H1 (cell line): ENCODE measurements around the gene SIK3. TPM values are rescaled to one million over a fixed set of nuclear protein-coding genes. Genes with fewer than 3 reads are reported as not detected.

Experiments
- CTCF ChIA-PET: fragments of 300-600 bp; sonication (Branson Sonifier 250); formaldehyde crosslinking; loops from one replicate; lab custom pipeline; 2021; ENCODE audit not compliant: partially characterized antibody; lab: Charles Lee
- POLR2A ChIA-PET: fragments of 300-600 bp; sonication (Branson Sonifier 250); formaldehyde crosslinking; loops from one replicate; lab custom pipeline; 2021; ENCODE audit warnings: inconsistent platforms; ENCODE audit not compliant: partially characterized antibody; lab: Charles Lee
- DNase-seq, 2 experiments: peaks; one replicate each; pipeline versions ENCODE4 v3.0.0 to v3.0.0-alpha.2; 2010 to 2022; ENCODE audit warnings: low spot score in 2 of 2, low read depth in 1 of 2, mixed read lengths in 1 of 2
- FAIRE-seq: peaks from 2 replicates; lab custom pipeline; 2011; peaks lifted over from hg19 to GRCh38; lab: Jason Lieb, UNC
- H2AFZ ChIP-seq: 2 replicates; pipeline ENCODE4 v1.8.1; 2012; ENCODE audit warnings: low read length, inconsistent platforms
- H2AK5ac ChIP-seq: 2 replicates; pipeline ENCODE4 v1.6.1; 2013; ENCODE audit warnings: low read depth, low read length
- H2BK120ac ChIP-seq: replicated peaks from 2 replicates; pipeline ENCODE3; 2013; ENCODE audit warnings: low read depth, low read length, inconsistent platforms
- H2BK12ac ChIP-seq: 2 replicates; pipeline ENCODE4 v1.6.1; 2013; ENCODE audit warnings: low read depth, low read length
- H2BK15ac ChIP-seq: 2 replicates; pipeline ENCODE4 v1.6.1; 2013; ENCODE audit warnings: low read length
- H2BK20ac ChIP-seq: 2 replicates; pipeline ENCODE4 v1.6.1; 2013; ENCODE audit warnings: low read length
- H2BK5ac ChIP-seq: 2 replicates; pipeline ENCODE4 v1.6.1; 2013; ENCODE audit warnings: low read depth, low read length
- H3K14ac ChIP-seq: 2 replicates; pipeline ENCODE4 v1.6.1; 2013; ENCODE audit warnings: inconsistent platforms; ENCODE audit not compliant: insufficient read length
- H3K18ac ChIP-seq: 2 replicates; pipeline ENCODE4 v1.6.1; 2013; ENCODE audit warnings: low read length; ENCODE audit errors: extremely low read depth
- H3K23ac ChIP-seq: 2 replicates; pipeline ENCODE4 v1.6.1; 2013; ENCODE audit warnings: inconsistent platforms; ENCODE audit not compliant: insufficient read length
- H3K23me2 ChIP-seq: 2 replicates; pipeline ENCODE4 v1.6.1; 2013; ENCODE audit warnings: low read depth, low read length
- H3K27ac ChIP-seq: 2 replicates; pipeline ENCODE4 v1.6.1; 2011; ENCODE audit warnings: low read depth, low read length, inconsistent platforms
- H3K27me3 ChIP-seq, 4 experiments: replicated peaks in 1 of 4; 1 replicate in 1 of 4; 2 replicates in 3 of 4; pipeline versions ENCODE4 v1.6.1 to v1.8.1; 2011 to 2013; ENCODE audit warnings: low read length in 3 of 4, mild to moderate bottlenecking in 3 of 4, inconsistent platforms in 2 of 4, mixed read lengths in 2 of 4, moderate library complexity in 1 of 4; ENCODE audit not compliant: control insufficient read depth in 3 of 4, insufficient read depth in 3 of 4; ENCODE audit errors: extremely low read depth in 1 of 4
- H3K36me3 ChIP-seq, 4 experiments: 2 replicates each; pipeline versions ENCODE4 v1.6.1 to v1.8.1; 2011 to 2013; ENCODE audit warnings: mild to moderate bottlenecking in 4 of 4, low read length in 3 of 4, moderate library complexity in 2 of 4, control low read depth in 1 of 4, inconsistent platforms in 1 of 4; ENCODE audit not compliant: insufficient read depth in 4 of 4, control insufficient read depth in 2 of 4
- H3K4ac ChIP-seq: replicated peaks from 2 replicates; pipeline ENCODE3; 2013; ENCODE audit warnings: low read length, low read depth, mixed read lengths, inconsistent platforms; ENCODE audit not compliant: insufficient read length
- H3K4me1 ChIP-seq, 4 experiments: replicated peaks in 1 of 4; 1 replicate in 1 of 4; 2 replicates in 3 of 4; pipeline versions ENCODE4 v1.6.1 to v1.8.1; 2011 to 2013; ENCODE audit warnings: low read length in 3 of 4, inconsistent platforms in 2 of 4, mixed read lengths in 1 of 4; ENCODE audit not compliant: insufficient read depth in 4 of 4, control insufficient read depth in 3 of 4
- H3K4me2 ChIP-seq, 2 experiments: 2 replicates each; pipeline versions ENCODE4 v1.6.1 to v1.8.1; 2011 to 2013; ENCODE audit warnings: low read depth in 2 of 2, low read length in 2 of 2, control low read depth in 1 of 2, inconsistent platforms in 1 of 2, mild to moderate bottlenecking in 1 of 2; ENCODE audit not compliant: insufficient read depth in 1 of 2
- H3K4me3 ChIP-seq, 4 experiments: fragments of 200-600, 300-600 bp in 1 of 4; sonication (generic), shearing (Covaris generic), sonication (Bioruptor Twin) in 1 of 4; 2 replicates each; pipeline versions ENCODE4 v1.5.1 to v1.8.1; 2011 to 2016; ENCODE audit warnings: low read length in 4 of 4, low read depth in 3 of 4, control low read depth in 2 of 4, inconsistent platforms in 2 of 4, mild to moderate bottlenecking in 2 of 4, mixed read lengths in 1 of 4, moderate library complexity in 1 of 4; ENCODE audit not compliant: insufficient read depth in 2 of 4; ENCODE audit errors: extremely low read depth in 1 of 4
- H3K56ac ChIP-seq: replicated peaks from 2 replicates; pipeline ENCODE3; 2013; ENCODE audit warnings: low read depth, mild to moderate bottlenecking, mixed read lengths, low read length, inconsistent platforms; ENCODE audit not compliant: insufficient read length
- H3K79me1 ChIP-seq: 2 replicates; pipeline ENCODE4 v1.6.1; 2013; ENCODE audit warnings: low read depth, low read length, control low read depth
- H3K79me2 ChIP-seq, 2 experiments: 2 replicates each; pipeline versions ENCODE4 v1.6.1 to v1.8.1; 2012 to 2013; ENCODE audit warnings: low read length in 2 of 2, mild to moderate bottlenecking in 2 of 2, inconsistent platforms in 1 of 2; ENCODE audit not compliant: insufficient read depth in 2 of 2, control insufficient read depth in 1 of 2
- H3K9ac ChIP-seq, 4 experiments: replicated peaks in 1 of 4; 1 replicate in 1 of 4; 2 replicates in 3 of 4; pipeline versions ENCODE4 v1.6.1 to v1.8.1; 2011 to 2013; ENCODE audit warnings: low read depth in 3 of 4, low read length in 3 of 4, control low read depth in 2 of 4, mild to moderate bottlenecking in 2 of 4, moderate library complexity in 2 of 4, inconsistent platforms in 1 of 4; ENCODE audit errors: extremely low read depth in 1 of 4
- H3K9me3 ChIP-seq, 2 experiments: 2 replicates each; pipeline versions ENCODE4 v1.6.1 to v1.8.1; 2012 to 2013; ENCODE audit warnings: mild to moderate bottlenecking in 2 of 2, moderate library complexity in 2 of 2, control low read depth in 1 of 2, inconsistent platforms in 1 of 2, low read depth in 1 of 2, low read length in 1 of 2, mixed read lengths in 1 of 2; ENCODE audit not compliant: insufficient read depth in 2 of 2
- H4K20me1 ChIP-seq, 2 experiments: replicated peaks in 1 of 2; 2 replicates each; pipeline versions ENCODE3 to v1.8.1; 2011 to 2013; ENCODE audit warnings: inconsistent platforms in 2 of 2, low read length in 2 of 2, mild to moderate bottlenecking in 1 of 2; ENCODE audit not compliant: insufficient read depth in 2 of 2, control insufficient read depth in 1 of 2
- H4K5ac ChIP-seq: 2 replicates; pipeline ENCODE4 v1.6.1; 2013; ENCODE audit warnings: low read length, low read depth, mixed read lengths, inconsistent platforms; ENCODE audit not compliant: insufficient read length
- H4K8ac ChIP-seq: 2 replicates; pipeline ENCODE4 v1.8.0; 2013; ENCODE audit warnings: mild to moderate bottlenecking, moderate library complexity, low read length, inconsistent platforms; ENCODE audit not compliant: insufficient read depth; ENCODE audit errors: extremely low read depth
- H4K91ac ChIP-seq: replicated peaks from 2 replicates; pipeline ENCODE3; 2013; ENCODE audit warnings: low read length, mixed read lengths, inconsistent platforms; ENCODE audit not compliant: insufficient read length
- WGBS, 2 experiments: shearing (Covaris generic) in 1 of 2; methylation state at CpG; one replicate each; pipeline versions ENCODE4 v1.1.6 to v1.1.7; 2013 to 2015; ENCODE audit warnings: low lambda C conversion rate in 2 of 2, mixed read lengths in 2 of 2, inconsistent platforms in 1 of 2, low coverage in 1 of 2, missing lambda C conversion rate in 1 of 2; ENCODE audit not compliant: insufficient replicate concordance in 2 of 2, insufficient coverage in 1 of 2, insufficient read length in 1 of 2; ENCODE audit errors: extremely low coverage in 1 of 2, missing lambda C conversion rate in 1 of 2; 5-methylcytosine and 5-hydroxymethylcytosine counted together
- polyA plus RNA-seq, 7 experiments: library from polyadenylated mRNA; depleted of rRNA in 3 of 7; stranded (reverse) in 5 of 7; unstranded in 2 of 7; fragments of >200 nt in 5 of 7; fragments of 200-250 nt in 2 of 7; gene quantifications; 1 replicate in 5 of 7; 2 replicates in 1 of 7; 4 replicates in 1 of 7; pipeline versions ENCODE4 v1.2.1 to v1.2.3, GENCODE V29; 2011 to 2013; ENCODE audit warnings: missing spikeins in 2 of 7, mixed read lengths in 2 of 7
- total RNA-seq: library from RNA; stranded (reverse); fragmentation: NEBNext Ultra II Directional; extraction: Animal tissue kit (Norgen Biotek cat#: 25700); gene quantifications from 2 replicates; pipeline ENCODE4 v1.2.1, GENCODE V29; 2021

SIK3 gene
- total and polyA plus RNA-seq, 2 of the 8 experiments (the other 6 are each of a cell fraction or from before 2014, with no cell fraction given), result 19.9 to 32.1 TPM

GRCh38 chr11:117009905-117010605, 88.2 kb downstream of the SIK3 start:
- Histone ChIP-seq H3K23me2 (no peaks in the 10 kb centered on the region), H3K79me2 (peaks cover 0 to 35% of the 10 kb centered on the region in 2 experiments; a peak in 2 of 4 replicates), H2BK15ac (no peak overlapping the region), H2AFZ (no peak overlapping the region), H3K9ac (no peak overlapping the region), H3K56ac (no peak overlapping the region), H2BK20ac (no peak overlapping the region), H3K9me3 (no peaks in the 10 kb centered on the region), H3K36me3 (no peaks in the 10 kb centered on the region), H3K27me3 (no peaks in the 10 kb centered on the region), H4K20me1 (no peaks in the 10 kb centered on the region), H3K4me2 (no peak overlapping the region; a peak in 1 of 4 replicates), H4K91ac (no peak overlapping the region), H2BK12ac (no peak overlapping the region), H2BK5ac (no peak overlapping the region), H3K27ac (no peak overlapping the region), H3K23ac (no peak overlapping the region), H2BK120ac (no peak overlapping the region), H3K4ac (no peak overlapping the region), H3K4me3 (no peak overlapping the region), H3K79me1 (no peaks in the 10 kb centered on the region; the same call in 1 of the 2 replicates), H3K18ac (no peak overlapping the region; the same call in 1 of the 2 replicates), H3K4me1 (peaks cover 3 to 8% (median 6%) of the 10 kb centered on the region in 4 experiments; a peak in 6 of 7 replicates), H4K5ac (no peak overlapping the region), H2AK5ac (no peak overlapping the region), H3K14ac (no peak overlapping the region), H4K8ac (no peak overlapping the region; the same call in 1 of the 2 replicates)
- FAIRE-seq (no peak), DNase-seq (peak in 1 of 2 experiments; percentile 19)
- ChIA-PET POLR2A (interaction anchor here (0.6 to 1.7 kb wide), 2 partner anchors 9 to 13 kb away, joined by 3 read pairs; no protein-coding TSS in a partner anchor), CTCF (interaction anchor here (0.8 kb wide), 1 partner anchor 14 kb away, joined by 4 read pairs; no protein-coding TSS in a partner anchor)
- WGBS, 2 experiments, result 57% methylated on average over 3 of the region's 3 CpGs; no CpG with 5 or more reads in 1 of the 2 experiments
